Stimulated activated CD4-positive, alpha-beta T cell treated with anti-CD3 and anti-CD28 coated beads, Interleukin-1b, Interleukin-23, amount 100 ng/mL, for 1 hour (primary cell): Measurements from ENCODE around the gene SUCLG2.

Experiments used
- DNase-seq, 2 donors: peaks; one replicate each; pipeline ENCODE4 v3.0.0-alpha.2; 2020; ENCODE audit warnings: low read depth in 2 of 2

The SUCLG2 gene

DNA sequence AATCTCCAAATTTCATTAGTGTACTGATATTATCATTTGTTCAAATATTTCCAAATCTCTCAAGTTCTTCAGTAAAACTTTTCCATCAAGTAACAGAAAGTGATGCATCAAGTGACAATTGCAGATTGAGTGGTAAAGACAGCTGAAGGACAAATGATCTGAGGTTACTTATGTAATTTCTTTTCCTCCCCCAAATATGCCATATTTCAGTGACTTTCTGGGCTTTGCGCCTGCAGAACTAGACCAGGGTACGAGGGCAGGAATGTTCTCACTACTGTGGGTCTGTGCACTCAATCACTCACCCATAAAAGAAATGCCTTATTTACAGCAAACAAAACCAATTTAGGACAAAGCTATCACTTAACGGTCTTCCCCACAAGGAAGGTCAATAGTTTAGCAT is 4.7 kb downstream of the SUCLG2 start:
- no peak for DNase-seq

DNA sequence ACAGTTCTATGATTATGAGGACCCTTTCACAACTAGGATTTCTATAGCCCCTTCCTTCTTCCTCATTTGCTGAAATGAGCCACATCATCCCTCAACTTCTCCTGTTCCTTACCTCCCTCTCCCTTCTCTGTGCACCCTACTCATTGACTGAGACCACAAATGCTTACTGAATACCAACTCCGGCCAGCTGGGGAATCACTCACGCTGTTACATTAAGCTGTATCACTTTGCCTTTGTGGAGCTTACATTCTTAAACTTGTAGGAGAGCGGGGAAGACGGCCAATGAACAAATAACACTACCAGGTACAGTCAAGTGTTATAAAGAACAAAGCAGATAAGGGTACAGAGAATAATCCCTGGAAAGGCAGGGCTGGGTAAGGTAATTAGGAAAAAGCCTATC is 5.7 kb downstream of the SUCLG2 start:
- DNase-seq, result no peak

DNA sequence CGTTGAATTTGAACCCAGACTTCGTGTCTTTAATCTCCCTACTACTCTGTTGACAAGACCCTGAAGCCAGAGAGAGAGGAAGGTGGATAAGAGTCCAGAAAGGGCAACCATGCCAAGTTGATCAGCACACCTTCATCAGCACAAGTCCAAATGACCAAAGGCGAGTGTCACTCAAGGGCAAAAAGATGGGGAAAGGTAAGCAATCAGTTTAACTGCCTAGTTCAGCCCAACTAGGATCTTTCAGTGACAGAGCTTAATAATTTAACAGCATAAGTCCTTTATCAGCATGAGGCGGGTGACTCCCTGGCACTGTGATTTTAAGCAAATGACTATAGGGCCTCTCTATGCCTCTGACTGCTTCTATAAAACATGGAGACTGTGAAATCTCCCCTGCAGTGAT is 6.2 kb downstream of the SUCLG2 start:
- DNase-seq, result no peak

DNA sequence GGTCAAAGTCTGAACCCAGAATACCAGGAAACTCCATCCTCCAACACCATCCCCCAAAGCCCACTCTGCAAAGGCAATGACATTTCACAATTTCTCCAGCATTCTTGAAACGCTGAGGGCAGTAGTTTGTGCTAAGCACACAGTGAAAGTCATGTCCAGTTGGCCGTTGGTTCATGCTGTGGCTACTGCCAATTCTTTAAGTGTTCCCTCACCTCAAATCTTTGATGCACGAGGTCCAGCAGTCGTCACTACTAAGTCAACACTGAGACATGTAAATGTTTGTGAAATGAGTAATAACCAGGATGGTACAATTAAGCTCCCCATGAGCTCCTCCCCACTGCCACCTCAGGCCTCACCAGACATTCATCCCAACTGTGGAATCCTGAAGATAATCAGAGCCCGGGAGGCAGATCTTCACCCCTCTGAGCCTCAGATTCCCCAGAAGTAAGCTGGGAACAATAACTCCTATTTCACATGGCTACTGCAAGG is 7.0 kb downstream of the SUCLG2 start:
- DNase-seq, result no peak

DNA sequence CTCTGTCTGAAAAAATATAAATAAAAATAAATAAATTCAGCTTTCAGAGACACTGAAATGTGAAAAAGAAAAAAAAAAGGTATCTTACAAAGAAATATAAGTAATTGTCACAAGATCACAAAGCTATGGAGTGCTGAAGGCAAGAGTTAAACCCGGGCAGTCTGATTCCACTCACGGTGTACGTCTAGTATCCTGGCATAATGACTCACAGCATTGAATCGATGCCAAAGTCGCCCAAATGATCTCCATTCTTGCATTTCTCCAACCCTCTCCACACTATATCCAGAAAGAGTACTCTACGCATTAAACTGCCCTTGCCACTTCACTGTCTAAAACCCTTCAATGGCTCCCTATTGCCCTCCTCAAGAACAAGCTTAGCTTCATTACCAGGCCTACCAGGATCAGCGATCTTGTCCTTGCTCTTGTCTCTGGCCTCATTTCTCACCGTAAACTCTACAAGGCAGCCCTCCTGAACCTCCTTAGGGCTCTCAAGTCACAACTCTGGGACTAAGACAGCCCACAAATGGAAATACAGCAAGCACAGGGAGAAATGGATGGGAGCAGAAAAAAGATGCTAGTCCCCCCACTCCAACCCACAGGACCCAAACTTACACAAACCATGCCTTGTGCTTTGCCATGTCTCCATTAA is 7.7 kb downstream of the SUCLG2 start:
- no peak for DNase-seq

DNA sequence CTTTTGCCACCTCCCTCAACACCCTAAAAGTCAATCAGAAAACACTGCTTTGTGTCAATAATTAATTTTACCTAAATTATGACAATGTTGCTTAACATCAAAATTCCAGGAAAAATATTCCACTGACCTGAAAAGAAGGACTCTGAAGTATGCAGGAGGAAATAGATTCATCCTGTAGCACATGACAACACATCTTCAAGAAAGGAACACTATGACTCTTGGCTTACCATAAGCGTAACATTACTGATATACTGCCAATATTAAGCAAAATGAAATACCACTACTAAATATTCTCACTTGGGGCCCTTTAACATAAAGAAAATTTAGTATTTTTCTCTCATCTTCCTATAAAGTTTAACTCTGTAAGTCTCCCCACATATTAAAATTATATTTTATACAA is 9.6 kb downstream of the SUCLG2 start:
- DNase-seq, result no peak

DNA sequence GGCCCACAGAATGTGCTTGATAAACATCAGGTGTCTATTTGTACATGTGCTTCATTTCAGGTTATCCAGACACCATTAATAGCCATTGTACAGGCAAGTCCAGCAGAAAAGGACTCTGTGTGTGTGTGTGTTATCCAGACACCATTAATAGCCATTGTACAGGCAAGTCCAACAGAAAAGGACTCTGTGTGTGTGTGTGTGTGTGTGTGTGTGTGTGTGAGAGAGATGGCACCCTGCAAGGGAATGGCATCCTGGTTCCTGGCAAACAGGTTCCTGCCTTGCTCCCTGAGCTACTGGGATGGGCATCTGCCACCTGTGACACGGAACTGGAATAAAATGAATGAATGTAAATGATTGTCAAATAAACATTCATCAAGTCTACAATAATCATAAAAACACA is 11.7 kb downstream of the SUCLG2 start:
- DNase-seq, result no peak

DNA sequence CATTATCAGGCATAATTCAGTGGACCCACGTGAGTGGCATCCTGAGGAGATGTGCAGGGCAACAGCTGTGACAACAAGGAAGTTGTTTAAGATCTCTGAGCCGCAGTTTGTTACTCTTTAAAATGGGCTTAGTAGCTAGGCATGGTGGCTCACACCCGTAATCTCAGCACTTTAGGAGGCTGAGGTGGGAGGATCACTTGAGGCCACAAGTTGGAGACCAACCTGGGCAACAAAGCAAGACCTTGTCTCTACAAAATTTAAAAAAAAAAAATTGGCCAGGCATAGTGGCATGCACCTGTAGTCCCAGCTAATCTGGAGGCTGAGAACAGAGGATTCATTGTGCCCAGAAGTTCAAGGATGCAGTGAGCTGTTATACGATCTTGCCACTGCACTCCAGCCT is 12.2 kb downstream of the SUCLG2 start:
- DNase-seq, result no peak

DNA sequence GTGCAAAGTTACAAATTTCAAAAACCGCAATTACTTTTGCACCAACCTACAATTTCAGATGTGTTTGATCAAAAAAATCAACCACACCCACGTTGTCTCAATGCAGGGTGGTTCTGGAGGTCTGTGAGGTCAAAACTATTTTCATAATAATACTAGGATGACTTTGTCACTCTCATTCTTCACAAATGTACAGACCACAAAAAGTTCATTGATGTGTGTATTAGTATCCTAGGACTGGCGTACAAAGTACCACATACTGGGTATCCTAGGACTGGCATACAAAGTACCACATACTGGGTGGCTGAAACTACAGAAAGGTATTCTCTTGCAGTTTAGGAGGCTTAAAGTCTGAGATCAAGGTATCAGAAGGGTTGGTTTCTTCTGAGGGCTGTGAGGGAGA is 13.0 kb downstream of the SUCLG2 start:
- no peak for DNase-seq

DNA sequence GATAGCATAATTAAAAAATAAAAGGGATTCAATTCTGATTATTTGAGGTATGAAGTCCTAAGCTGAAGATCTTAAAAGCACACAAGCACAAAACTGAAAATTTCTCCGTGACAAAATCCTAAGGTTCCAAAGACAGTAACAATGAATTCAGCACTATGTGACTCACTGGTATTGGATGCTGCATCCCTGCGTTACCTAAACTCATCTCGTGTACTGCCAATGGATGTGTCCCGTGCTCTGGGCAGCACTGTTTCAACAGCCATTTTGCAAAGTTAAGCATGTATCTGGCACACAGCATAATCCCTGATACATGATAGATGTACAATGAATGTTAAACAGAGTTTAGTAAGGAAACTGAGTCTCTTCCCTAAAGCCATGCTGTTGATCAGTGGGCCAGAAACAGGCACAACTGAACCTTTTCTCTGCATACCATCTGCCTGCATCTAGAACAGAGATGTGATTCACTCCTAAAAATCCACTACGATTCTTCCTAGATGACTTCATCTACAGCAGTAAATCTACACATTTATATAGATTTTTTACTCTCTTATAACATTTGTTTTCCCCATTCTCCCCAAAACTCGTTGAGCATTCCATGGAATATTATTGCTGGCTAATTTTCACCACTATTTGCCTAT is 14.3 kb downstream of the SUCLG2 start:
- no peak for DNase-seq

DNA sequence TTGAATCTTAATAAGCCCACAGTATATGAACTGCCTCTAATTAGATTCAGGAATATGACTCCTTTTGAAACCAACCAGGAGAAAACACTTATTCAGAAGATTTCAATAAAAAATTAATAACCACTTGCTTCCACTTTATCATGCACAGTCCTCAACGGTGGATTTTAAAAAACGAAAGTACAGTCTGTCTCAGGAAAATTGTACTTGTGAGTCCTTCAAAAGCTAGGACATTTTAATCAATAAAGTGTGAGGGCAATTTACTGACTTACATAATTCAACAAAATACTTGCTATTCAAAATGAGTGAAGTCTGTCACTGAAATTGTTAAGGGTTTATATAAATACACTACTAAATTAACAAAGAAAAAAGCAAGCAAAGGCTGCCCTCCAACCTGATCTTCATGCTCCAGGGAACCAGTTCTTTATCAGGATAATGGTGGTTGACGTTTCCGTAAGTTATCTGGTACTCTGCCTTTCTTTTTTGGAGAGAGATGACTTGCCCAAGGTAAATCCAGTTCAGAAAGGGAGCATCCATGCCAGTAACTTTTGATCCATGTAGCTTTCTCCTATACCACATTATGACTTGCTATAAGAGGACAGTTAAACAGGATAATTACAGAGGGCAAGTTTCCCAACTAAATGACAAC is 17.0 kb downstream of the SUCLG2 start:
- no peak for DNase-seq

DNA sequence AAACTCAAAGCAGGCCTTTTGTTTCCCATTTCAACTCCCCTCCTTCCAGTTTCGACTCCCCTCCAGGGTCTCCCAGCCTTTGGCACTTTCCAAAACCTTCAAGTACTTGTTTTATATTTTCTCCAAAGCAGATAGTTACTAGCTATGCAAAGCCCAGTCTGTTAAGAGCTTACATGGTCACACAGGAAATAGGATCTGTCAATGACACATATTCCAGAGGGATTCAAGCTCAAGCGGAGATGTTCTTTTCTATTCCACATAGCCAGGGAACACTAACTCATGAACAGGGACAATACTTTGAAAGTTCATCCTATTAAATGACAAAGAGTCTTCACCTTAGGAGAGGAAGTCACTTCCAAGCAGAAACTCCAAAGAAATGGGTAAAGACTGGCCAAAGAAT is 18.6 kb downstream of the SUCLG2 start:
- DNase-seq, result no peak

DNA sequence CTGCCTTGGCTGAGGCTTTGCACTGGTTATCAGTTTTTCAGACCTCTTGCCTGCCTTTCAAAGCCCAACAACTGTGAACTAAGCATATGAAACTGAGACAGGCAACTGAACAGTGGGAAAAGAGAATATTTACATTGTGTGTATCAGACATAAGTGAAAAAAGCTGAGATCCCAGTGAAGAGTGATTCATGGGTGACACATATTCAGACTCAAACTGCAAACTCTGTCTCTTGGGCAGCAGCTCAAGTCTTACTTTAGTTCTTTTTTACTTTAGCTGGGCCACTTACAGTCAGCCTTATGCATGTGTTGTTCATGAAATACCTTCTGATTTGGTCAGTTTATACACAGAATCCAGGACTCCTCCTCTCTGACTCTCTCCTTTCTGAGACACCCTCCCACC is 19.2 kb downstream of the SUCLG2 start:
- DNase-seq, result no peak

DNA sequence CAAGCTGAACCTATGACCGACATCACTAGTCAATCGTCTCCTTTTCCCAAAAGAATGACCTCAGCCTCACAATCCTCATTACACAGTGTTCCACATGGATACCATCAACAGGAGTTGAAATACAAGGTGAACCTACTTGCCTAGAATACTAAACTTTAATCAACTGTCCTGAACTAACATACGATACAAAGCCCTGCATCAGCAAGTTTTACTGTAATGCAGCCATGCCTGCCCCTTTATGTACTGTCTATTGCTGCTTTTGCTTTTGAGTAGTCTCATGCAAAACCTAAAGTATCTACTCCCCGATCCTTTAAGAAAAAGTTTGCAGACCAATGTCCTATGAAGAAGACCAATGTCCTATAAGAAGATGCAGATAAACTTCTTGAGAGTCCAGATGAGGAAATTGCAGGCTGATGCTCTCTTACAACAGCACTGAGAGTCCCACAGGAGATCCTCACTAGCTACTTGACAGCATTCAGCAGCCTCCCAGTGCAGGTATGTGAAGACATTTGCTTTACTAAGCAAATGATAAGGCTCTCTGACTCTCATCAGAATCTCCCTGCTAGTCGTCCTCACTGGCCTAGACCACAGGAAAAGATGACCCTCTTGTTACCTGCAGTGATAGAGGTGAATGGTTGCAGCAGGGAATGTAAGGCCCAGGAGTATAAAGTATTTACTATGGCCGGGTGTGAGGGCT is 23.6 kb downstream of the SUCLG2 start:
- DNase-seq, result no peak

DNA sequence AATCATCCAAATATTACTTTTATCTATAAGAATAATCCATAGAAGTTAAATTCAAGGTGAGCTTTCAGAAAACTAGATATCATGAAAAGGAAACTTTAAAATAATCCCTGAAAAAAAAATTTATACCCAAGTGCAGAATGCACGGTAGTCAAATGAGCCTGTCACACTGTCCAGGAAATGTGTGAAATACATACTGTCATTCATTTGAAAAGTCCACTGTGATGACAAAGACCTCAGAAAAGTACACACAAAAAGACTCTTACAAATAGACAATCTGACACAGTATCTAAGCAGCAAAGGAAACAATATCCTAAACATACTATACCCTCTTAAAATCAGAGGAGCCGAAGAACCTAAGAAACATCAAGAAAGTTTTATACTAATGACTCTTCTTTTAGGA is 29.7 kb downstream of the SUCLG2 start:
- no peak for DNase-seq

DNA sequence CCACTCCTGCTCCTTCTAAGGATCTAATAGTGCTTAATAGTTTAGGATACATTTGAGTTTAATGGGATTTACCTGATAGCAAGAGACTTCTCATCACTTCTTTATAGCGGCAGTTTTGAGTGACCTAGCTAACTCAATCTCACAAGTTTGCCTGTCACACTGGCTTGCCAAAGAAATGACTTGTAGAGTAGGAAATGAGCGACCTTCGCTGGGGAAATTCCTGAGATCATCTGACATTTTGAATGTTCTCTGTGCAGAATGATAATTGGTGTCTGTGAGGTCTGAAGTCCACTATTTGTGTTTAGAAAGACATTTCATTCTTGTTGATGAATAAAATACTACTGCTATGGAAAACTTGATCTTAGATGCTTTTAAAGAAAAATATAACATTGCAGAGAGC is 30.3 kb downstream of the SUCLG2 start:
- no peak for DNase-seq

DNA sequence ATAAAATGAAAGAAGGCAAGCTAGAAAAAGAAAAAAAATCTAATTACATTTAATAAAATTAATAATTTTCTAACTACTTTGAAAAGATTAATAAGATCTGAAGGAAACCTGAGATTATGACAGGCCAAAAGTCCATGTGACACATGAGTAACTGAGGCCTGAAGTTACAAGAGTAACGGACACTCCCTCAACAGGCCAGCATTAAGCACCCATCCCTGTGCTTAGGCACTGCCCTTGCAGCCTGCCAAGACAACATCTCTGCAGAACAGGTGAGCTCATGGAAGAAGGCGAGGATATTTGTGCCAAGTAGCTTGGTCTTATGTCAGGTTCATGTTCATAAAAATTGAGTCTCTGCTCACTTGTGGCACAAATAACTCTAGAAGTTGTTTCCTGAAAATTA is 31.8 kb downstream of the SUCLG2 start:
- DNase-seq, result no peak

DNA sequence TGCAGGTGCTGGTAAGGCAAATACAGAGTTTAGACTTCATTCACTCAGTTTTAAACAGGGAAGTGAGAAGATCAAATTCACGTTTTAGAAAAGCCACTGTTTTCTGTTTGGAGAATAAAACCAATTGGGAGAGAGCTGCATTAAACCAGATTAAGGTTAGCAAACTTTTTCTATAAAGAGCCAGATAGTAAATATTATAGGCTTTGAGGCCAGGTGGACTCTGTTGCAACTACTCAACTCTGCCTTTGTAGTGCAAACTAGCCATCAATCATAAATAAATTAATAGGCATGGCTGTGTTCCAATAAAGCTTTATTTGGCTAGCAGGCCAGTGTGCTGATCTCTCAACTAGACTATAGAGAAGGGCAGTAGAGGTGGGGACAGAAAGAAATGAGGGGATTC is 33.5 kb downstream of the SUCLG2 start:
- no peak for DNase-seq

DNA sequence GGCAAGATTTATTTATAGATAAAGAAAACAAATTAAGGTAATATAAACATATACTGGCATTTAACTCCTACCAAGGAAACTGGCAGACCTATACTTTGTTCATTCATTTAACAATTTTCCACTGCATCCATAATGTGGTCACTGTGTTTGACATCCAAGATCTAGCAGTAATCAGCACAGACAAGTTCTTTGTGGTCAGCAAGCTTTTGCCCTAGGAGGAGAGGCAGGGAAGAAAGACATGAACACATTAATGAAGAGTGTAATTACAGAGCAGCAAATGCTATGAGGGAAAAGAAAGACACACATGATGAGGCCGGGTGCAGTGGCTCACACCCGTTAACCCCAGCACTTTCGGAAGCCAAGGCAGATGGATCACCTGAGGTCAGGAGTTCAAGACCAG is 34.4 kb downstream of the SUCLG2 start:
- no peak for DNase-seq

DNA sequence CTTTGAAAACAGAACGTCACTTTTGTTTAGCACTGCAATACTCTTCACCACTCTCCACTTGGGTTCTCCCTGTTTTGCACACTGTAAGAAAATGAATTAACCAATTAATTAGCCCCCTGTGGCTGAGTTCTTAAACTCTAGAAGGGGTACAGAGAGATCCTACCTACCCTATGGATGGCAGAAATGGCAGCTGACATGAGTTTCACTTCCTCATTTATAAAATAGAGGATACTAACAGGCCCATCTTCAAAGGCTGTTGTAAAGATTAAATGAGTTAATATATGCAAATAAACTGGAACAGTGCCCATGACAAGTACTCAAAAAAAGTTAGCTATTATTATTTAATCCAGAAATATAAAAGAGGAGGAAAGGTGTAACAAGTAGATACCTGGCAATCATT is 36.9 kb downstream of the SUCLG2 start:
- DNase-seq, result no peak

DNA sequence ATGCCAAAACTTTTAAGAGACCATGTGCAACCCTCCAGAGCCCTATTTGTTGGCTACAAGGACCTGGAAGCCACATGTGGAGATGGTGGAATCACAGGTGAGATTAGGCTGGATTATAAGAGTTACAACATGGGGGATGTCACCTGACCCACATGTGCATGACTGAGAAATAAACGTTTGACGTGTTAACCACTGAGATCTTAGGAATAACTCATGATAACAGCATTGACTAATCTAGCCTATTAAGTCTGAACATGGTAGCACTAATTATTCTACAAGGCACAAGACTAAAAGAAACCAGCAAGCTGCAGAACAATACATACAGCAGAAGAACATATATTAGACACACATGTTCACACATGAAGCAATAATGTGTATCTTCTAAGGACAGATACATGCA is 38.4 kb downstream of the SUCLG2 start:
- DNase-seq, result no peak

DNA sequence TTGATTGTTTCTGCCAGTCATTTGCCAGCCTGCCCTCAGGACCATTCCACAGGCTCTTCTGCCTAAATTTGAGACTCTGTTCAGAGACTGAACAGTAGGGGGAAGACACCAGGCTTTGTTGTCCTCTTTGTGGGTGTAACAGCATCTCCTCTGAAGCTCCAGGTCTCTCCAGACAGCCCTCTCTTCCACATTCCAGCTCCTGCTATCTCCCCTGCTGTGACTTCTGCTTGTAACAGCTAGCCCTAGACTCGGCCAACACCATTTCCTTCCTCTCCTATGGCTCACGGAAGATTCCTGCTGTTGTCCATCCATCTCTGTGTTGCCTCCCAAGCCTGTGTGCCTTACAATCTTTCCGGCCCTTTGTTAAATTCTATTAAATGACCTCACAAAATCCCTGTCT is 40.2 kb downstream of the SUCLG2 start:
- no peak for DNase-seq

DNA sequence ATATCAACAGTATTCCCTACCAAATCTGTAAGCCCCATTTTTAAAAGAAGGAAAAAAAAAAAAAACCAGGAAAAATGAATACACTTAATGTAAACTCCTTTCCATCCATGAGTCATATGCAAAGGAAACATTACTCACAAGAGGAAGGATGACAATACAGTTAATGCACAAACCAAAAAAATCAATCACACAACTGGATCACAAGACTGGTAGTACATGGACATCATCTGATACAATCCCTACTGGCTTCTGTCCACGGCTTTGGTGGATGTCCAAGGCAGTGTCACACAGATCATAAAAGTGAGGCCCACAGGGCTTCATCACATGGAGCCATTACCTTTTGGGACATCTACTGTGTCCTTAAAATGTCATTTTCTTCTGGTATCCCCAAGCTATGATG is 44.0 kb downstream of the SUCLG2 start:
- no peak for DNase-seq
